ENCODE data around the gene IL20RB. TPM values are rescaled to one million over a fixed set of nuclear protein-coding genes. Genes with fewer than 3 reads are reported as not detected.

Gene IL20RB
- polyA plus RNA-seq, 1 experiment: 3.2 TPM

DNA sequence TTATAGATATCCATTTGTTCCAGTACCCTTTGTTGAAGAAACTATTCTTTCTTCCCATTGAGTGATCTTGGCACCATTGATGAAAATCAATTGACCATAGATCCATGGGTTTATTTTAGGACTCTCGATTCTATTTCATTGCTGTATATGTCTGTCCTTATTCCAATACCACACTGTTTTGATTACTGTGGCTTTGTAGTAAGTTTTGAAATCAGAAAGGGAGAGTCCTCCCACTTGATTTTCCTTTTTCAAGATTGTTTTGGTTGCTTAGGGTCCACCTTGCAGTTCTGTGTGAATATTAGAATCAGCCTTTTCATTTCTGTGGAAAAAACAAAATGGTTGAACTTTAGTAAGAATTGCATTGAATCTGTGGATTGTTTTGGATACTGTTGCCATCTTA is 20.6 kb upstream of the IL20RB start:
- no peaks in the 10 kb centered on the region for H3K36me3 ChIP-seq (ENCODE audit: control insufficient read depth, insufficient read depth, low read length)
- no peak overlapping the region for H3K4me3 ChIP-seq (ENCODE audit: low read depth, low read length)
- TF ChIP-seq CTCF (IDR thresholded peaks at IDR 0.05; ENCODE audit: insufficient read depth, low read depth, low read length): no peak
- no peaks in the 10 kb centered on the region for H3K27me3 ChIP-seq (ENCODE audit: control insufficient read depth, insufficient read depth, low read length)
- DNase-seq (ENCODE audit: low read depth): no peak
- ChIA-PET POLR2A (no interaction called here), CTCF (interaction anchor here (0.5 to 1.5 kb wide), 3 partner anchors 77 to 185 kb away, joined by 3 read pairs; partner anchors contain the start of gene STAG1)

- H3K4me3 ChIP-seq (ENCODE audit: low read depth, low read length): no peak overlapping the region
- DNase-seq (ENCODE audit: low read depth): no peak
- no peak for TF ChIP-seq CTCF (IDR thresholded peaks at IDR 0.05; ENCODE audit: insufficient read depth, low read depth, low read length)
- ChIA-PET POLR2A (no interaction called here), CTCF (interaction anchor here (1.2 to 1.5 kb wide), 3 partner anchors 19 to 185 kb away, joined by 3 read pairs; partner anchors contain the start of gene STAG1)
- no peaks in the 10 kb centered on the region for H3K27me3 ChIP-seq (ENCODE audit: control insufficient read depth, insufficient read depth, low read length)
- no peaks in the 10 kb centered on the region for H3K36me3 ChIP-seq (ENCODE audit: control insufficient read depth, insufficient read depth, low read length)
Observed at GRCh38 chr3:136937851-136938250, 19.9 kb upstream of the IL20RB start.

- ChIA-PET CTCF (interaction anchor here (1.0 to 1.6 kb wide), 5 partner anchors 13 to 546 kb away, joined by 3 to 5 read pairs (median 3); partner anchors contain the start of gene STAG1), POLR2A (interaction anchor here (0.6 kb wide), 1 partner anchor 47 kb away, joined by 11 read pairs; no protein-coding TSS in a partner anchor)
Observed at GRCh38 chr3:136938334-136938733, 19.4 kb upstream of the IL20RB start.

GRCh38 chr3:136939489-136939888 is 18.3 kb upstream of the IL20RB start:
- TF ChIP-seq CTCF (IDR thresholded peaks at IDR 0.05; ENCODE audit: insufficient read depth, low read depth, low read length): no peak
- ChIA-PET POLR2A (no interaction called here), CTCF (interaction anchor here (1.5 to 1.6 kb wide), 2 partner anchors 11 to 74 kb away, joined by 5 read pairs; no protein-coding TSS in a partner anchor)
- Histone ChIP-seq H3K36me3 (ENCODE audit: control insufficient read depth, insufficient read depth, low read length) (no peaks in the 10 kb centered on the region), H3K4me3 (ENCODE audit: low read depth, low read length) (no peak overlapping the region), H3K27me3 (ENCODE audit: control insufficient read depth, insufficient read depth, low read length) (no peaks in the 10 kb centered on the region)
- DNase-seq (ENCODE audit: low read depth): no peak

More at GRCh38 chr3:136938334-136938733, 19.4 kb upstream of the IL20RB start:
- DNase-seq (ENCODE audit: low read depth): no peak
- H3K27me3 ChIP-seq (ENCODE audit: control insufficient read depth, insufficient read depth, low read length): no peaks in the 10 kb centered on the region
- no peak overlapping the region for H3K4me3 ChIP-seq (ENCODE audit: low read depth, low read length)
- TF ChIP-seq CTCF (IDR thresholded peaks at IDR 0.05; ENCODE audit: insufficient read depth, low read depth, low read length): no peak
- H3K36me3 ChIP-seq (ENCODE audit: control insufficient read depth, insufficient read depth, low read length): no peaks in the 10 kb centered on the region

- ChIA-PET POLR2A (interaction anchor here (0.6 kb wide), 1 partner anchor 190 kb away, joined by 6 read pairs; the partner anchor contains the start of gene STAG1), CTCF (interaction anchor here (0.6 kb wide), 1 partner anchor 501 kb away, joined by 3 read pairs; no protein-coding TSS in a partner anchor)
- TF ChIP-seq CTCF (IDR thresholded peaks at IDR 0.05; ENCODE audit: insufficient read depth, low read depth, low read length): no peak
Observed at GRCh38 chr3:136942803-136943202, 15.0 kb upstream of the IL20RB start.

More at GRCh38 chr3:136942803-136943202, 15.0 kb upstream of the IL20RB start:
- Histone ChIP-seq H3K36me3 (ENCODE audit: control insufficient read depth, insufficient read depth, low read length) (no peaks in the 10 kb centered on the region), H3K27me3 (ENCODE audit: control insufficient read depth, insufficient read depth, low read length) (no peaks in the 10 kb centered on the region), H3K4me3 (ENCODE audit: low read depth, low read length) (no peak overlapping the region)
- no peak for DNase-seq (ENCODE audit: low read depth)
